SH-SY5Y (cell line): Measurements from ENCODE around the gene CGN.

Experiments
- GATA2 ChIP-seq: IDR thresholded peaks from 2 replicates; pipeline ENCODE4 v1.6.1; 2011; ENCODE audit warnings: mild to moderate bottlenecking, low read depth, low read length
- GATA3 ChIP-seq: IDR thresholded peaks from 2 replicates; pipeline ENCODE4 v1.6.1; 2011; ENCODE audit warnings: low read depth, mild to moderate bottlenecking, low read length, moderate library complexity

The CGN gene

DNA sequence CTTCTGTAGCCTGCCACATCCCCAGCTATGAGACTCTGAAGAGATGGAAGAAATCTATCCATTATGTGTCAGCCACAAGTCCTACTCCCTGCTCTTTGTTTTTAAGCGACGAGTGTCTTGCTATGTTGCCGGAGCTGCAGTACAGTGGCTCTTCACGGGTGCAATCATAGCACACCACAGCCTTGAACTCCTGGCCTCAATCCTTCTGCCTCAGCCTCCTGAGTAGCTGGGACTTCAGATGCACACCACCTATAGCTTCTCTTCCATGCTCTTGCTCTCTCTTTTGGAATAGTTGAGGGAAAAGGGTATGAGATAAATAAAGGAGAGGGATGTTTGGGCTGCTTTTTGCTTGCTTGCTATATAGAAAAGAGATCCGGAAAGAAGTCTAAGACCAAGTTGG is 30.6 kb downstream of the CGN start:
- TF ChIP-seq GATA2 (no peak), GATA3 (no peak)

DNA sequence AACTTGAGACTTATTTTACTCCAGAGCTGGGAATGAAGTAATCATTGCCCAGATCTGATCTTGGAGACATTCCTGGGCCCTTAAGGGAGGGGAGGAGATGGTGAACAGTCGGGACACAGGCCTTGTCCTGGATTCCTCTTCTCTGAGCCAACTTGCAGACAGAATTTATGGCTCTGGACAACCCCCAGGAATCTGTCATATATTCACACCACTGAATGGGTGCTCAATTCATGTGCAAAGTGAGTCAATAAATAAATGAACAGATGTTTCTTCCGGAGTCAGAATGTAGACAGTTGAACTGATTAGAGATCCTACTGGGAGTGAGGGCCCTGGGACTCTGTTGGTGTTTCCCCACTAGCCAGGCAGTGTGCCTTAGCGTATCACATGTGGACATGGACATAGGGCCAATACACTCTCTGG is 31.5 kb downstream of the CGN start:
- TF ChIP-seq GATA2, result no peak
- TF ChIP-seq GATA3, result no peak

DNA sequence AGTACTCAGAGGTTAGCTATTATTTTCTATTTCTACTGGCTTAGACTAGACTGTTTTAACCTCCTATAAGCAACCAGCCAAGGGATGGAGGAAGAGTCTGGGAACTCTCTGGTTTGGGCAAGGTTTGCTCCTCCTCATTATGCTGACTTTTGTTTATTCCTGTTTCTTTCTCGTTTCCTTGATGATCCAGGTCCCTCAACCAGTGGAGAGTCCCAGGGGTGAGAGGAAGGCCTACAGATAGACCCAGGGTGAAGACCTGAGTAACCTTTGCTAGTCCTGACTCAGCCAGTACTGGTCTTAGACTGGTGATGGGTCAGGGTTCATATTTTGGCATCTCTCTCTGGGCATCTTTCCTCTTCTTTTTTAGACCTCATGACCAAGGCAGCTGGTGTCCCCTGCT is 34.4 kb downstream of the CGN start:
- no peak for TF ChIP-seq GATA3
- no peak for TF ChIP-seq GATA2

DNA sequence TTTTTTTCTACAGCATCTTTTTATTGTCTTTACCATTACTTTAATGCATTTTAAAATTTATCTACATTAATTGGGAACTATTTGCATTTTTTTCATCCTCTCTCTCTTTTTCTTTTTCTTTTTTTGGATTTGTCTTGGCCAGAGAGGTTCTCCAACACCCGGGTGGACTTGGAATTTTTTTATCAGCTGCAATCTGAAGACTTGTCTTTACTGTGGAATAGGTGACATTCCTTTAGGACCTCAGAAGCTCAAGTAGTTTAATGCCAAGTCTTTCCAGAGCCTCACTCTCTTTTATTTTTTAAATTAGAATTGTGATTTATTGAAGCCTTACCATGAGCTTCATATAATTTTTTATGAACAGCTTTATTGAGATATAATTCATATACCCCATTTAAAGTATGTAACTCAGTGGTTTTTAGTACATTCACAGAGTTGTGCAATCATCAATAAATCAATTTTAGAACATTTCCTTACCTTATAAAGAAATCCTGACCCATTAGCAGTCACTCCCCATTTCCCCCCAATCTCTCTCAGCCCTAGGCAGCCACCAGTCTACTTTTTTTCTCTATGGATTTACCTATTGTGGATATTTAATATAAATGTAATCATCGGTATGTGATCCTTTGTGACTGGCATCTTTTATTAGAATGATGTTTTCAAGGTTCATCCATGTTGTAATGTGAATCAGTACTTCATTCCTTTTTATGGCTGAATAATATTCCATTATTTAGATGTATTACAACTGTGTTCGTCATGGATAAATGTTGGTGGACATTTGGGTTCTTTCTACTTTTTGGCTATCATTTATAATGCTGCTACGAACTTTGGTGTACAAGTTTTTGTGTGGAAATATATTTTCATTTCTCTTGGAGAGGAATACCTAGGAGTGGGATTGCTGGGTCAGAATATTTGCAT is 35.1 kb downstream of the CGN start:
- TF ChIP-seq GATA3, result no peak
- TF ChIP-seq GATA2, result no peak

DNA sequence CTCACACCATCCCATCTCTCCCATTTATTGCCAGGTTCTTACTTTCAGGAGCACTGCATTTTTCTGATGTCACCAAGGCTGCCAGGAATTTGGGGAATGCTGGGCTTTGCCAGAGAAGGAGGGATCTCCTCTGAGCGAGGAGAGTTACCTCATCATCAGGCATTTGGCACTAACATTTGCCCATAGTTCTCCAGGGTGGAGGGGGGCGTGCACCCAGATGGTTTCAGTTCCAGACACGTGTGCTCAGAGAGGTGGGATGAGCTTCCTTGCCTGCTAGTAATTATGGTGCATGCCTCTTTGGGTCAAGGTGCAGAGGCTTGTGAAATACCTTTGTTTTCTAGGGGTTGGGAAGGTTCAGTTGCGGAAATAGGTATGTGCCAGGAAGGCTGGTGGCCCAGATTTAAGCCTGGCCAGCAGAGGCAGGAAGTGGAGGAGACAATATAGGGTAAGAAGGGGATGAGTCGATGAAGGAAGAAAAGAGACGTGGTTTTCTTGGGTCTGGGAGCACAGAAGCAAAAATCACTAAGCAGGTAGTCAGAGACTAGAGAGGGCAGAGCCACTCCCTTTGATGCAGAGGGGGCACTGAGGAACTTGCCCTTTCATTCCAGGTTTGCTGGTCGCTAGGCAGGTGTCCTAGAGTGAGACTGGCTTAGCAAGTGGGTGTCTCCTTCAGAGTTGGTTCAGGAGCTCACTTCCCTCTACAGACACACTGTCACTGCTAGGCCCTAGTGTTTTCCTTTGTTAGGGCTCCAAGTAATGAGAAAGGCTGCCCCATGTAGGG is 36.1 kb downstream of the CGN start:
- TF ChIP-seq GATA3 (no peak), GATA2 (no peak)

DNA sequence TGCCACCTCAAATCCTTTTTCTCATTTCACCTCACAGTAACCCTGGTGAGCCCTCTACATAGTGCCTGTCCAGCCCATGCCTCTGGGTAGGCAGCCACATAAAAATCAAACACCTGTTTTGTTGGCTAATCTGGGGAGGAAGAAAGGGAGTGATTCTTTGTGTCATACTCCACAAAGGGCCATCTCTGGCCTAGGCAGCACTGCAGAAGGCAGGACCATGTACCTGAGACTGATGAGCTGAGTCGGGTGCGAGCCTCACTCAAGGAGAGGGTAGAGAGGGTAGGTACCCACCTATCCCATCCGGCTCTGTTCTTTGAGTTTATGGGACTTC is 36.7 kb downstream of the CGN start:
- TF ChIP-seq GATA2 (no peak), GATA3 (no peak)

DNA sequence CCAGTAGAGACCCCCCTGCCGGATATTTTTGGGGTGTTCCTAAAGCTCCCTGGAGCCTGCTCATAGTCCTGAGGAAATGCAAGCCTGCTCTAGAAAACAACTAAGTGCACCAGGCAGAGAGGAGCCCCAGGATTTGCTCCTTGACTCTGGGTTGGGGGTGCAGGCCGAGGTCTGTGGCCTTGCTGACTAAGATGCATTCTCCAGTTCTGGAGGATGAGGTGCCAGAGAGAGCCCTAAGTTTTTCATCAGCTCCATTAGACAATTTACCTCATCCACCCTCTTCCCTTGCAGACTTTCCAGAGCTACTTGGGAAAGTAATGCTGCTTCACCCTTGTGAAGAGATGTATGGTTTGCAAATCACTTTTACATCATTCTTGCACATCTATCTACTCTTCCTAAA is 38.0 kb downstream of the CGN start:
- TF ChIP-seq GATA2 (no peak), GATA3 (no peak)

DNA sequence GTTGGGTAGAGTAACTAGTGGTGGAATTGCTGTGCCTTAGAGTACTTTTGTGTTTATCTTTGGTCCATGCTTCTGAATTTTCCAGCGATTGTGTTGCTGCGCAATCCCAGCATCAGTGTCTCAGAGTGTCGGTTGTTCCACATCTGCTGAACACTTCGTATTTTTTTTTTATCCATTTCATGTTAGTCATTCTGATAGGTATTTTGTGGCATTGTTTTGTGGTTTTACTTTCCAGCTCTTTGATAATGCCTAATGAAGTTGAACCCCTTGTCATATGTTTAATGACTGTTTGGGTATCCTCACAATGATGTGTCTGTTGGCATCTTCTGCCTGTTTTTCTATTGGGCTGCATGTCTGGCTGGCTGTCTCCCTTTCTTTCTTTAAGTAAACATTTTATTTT is 42.5 kb downstream of the CGN start:
- no peak for TF ChIP-seq GATA2
- TF ChIP-seq GATA3, result no peak

DNA sequence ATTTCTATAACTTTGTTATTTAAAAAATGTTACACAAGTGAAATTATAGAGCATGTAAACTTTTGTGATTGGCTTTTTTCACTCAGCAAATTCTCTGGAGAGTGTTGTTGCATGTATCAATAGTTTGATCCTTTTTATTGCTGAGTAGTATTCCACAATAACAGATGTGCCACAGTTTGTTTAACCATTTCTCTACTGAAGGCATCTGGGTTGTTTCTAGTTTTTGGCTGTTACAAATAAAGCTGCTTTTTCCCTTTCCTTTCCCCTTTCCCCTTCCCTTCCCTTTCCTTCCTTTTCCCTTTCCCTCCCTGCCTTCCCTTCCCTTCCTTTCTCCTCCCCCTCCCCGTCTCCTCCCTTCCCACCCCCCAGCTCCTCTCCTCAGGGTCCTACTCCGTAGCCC is 44.9 kb downstream of the CGN start:
- TF ChIP-seq GATA2 (no peak), GATA3 (no peak)

DNA sequence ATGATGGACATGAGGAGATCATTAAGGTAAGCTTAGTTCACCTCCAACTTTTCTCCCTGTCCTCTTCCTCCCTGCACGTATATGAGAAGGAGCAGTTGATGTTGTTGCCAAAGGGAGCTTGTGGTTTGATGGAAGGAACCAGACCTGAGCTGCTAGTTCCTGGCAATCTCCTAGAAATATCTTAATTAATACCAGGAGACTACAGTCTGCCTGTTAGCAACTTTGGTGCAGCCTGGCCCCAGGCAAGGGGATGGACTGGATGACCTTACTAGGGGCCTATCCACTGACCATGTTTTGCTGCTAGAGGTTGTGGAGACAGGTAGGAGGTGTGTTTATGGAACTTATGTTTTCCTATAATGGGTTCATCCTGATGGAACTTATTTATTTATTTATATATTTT is 51.5 kb downstream of the CGN start:
- TF ChIP-seq GATA3 (no peak), GATA2 (peak; percentile 51; the same call in 1 of the 2 replicates)

DNA sequence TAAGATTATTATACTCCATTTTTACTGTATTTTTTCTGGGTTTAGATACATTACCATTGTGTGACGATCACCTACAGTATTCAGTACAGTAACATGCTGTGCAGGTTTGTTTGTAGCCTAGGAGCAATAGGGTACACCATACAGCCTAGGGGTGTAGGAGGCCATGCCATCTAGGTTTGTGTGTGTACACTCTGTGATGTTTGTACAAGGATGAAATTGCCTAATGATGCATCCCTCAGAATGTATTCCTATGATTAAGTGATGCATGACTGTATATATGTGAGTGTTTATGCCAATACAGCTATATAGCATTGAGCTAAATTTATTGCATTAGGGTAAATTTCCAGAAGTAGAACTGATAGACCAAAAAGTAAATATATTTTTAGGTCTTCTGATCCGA is 52.2 kb downstream of the CGN start:
- TF ChIP-seq GATA2, result no peak
- TF ChIP-seq GATA3, result no peak

DNA sequence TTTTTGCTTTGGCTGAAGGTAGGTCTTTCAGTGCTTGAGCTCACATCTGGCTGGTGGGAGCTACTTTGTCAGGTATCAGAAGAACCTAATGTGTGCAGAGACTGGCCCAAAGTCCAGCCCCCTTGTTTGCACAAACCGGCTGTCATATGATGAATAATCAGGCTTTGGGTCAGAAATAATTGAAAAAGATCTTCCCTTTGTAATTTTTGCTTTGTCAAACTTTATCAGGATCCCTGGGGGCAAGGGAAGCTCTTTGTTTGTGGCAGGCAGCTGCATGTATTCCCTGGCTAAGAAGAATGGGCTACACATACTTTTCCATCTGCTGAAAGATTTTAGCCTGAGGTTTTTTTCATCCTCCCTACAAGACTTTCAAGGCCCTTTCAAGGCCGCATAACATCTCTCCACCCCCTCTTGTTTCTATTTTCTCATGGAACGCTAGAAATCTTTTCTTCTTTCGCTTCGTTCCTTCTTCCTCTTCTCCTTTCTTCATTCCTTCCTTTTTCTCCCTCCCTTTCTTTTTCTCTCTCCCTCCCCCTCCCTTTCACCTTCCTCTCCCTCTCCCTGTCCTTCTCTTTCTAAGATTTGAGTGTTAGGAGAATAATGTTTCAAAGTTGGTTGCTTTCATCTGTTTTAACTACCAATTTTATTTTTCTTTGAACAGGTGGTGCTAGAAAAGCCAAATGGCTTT is 54.5 kb downstream of the CGN start:
- TF ChIP-seq GATA2, result no peak
- TF ChIP-seq GATA3, result no peak

DNA sequence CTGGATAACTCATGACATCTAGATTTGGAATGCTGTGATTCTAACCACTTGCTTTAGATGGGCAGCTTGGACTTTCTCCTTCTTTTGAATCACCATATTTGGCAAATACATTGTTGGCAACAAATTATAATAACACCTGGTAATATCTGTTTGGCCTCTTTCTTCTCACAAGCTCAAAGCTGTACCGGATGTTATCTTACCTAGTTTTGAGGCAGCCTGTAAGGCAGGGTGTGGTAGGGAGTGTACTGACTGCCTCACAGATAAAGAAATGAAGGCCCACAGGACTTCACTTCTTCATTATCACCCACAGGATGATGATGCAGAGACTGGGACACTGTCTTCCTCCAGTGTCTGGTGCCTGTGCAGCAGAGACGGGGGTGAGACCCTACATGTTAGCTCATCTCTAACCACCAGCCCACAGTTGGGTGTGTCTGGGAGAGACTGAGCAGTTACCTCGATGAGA is 57.5 kb downstream of the CGN start:
- TF ChIP-seq GATA2 (no peak), GATA3 (no peak)

DNA sequence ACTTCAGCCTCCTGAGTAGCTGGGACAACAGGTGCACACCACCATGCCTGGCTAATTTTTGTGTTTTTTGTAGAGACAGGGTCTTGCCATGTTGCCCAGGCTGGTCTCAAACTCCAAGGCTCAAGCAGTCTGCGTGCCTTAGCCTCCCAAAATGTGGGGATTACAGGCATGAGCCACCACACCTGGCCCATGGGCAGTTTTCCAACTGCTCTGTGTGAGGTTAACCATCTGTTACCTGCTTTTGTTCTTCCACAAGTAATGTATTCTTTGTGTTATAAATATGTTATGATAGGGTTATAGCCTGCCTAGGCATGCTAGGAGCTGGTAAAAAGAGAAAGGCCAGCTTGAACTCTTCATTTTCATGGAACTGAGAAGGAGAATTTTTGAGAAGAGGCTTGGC is 59.6 kb downstream of the CGN start:
- no peak for TF ChIP-seq GATA3
- TF ChIP-seq GATA2, result no peak
